ENCODE data around the gene CRP.
"Not testable (repeated sequence)": the region's sequence is repeated elsewhere in the genome, so short reads cannot be mapped to it uniquely, and the experiment has no call there.

CRP gene

GRCh38 chr1:159714529-159714928 is at the start of gene CRP:
TSS of gene CRP (minus strand) at chr1:159714589. CDS start at chr1:159714485, 104 bp downstream.
- DNase-seq = no peak

- no peak for DNase-seq
Measured at GRCh38 chr1:159763686-159764085, 49.3 kb upstream of the CRP start.

GRCh38 chr1:159756397-159756796 is 42.0 kb upstream of the CRP start:
- DNase-seq = no peak

GRCh38 chr1:159755451-159756007 is 41.1 kb upstream of the CRP start:
- no peak for DNase-seq

- DNase-seq = no peak
Measured at GRCh38 chr1:159753386-159753785, 39.0 kb upstream of the CRP start.

GRCh38 chr1:159752135-159752580 is 37.8 kb upstream of the CRP start:
- no peak for DNase-seq

GRCh38 chr1:159751031-159751430 is 36.6 kb upstream of the CRP start:
- DNase-seq = no peak

GRCh38 chr1:159750621-159751020 is 36.2 kb upstream of the CRP start:
- DNase-seq = no peak

GRCh38 chr1:159749630-159750029 is 35.2 kb upstream of the CRP start:
- no peak for DNase-seq

- no peak for DNase-seq
Measured at GRCh38 chr1:159748370-159748769, 34.0 kb upstream of the CRP start.

- no peak for DNase-seq
Measured at GRCh38 chr1:159746666-159747065, 32.3 kb upstream of the CRP start.

GRCh38 chr1:159743651-159744410 is 29.4 kb upstream of the CRP start:
- no peak for DNase-seq

- DNase-seq = no peak
Measured at GRCh38 chr1:159737238-159737916, 23.0 kb upstream of the CRP start.

- DNase-seq = not testable (repeated sequence)
Measured at GRCh38 chr1:159723188-159723587, 8.8 kb upstream of the CRP start.

- no peak for DNase-seq
Measured at GRCh38 chr1:159719990-159720389, 5.6 kb upstream of the CRP start.

- no peak for DNase-seq
Measured at GRCh38 chr1:159715855-159716254, 1.5 kb upstream of the CRP start.

- no peak for DNase-seq
Measured at GRCh38 chr1:159712080-159712479, 2.3 kb downstream of the CRP start.

- DNase-seq = no peak
Measured at GRCh38 chr1:159707472-159708260, 6.7 kb downstream of the CRP start.

- DNase-seq = no peak
Measured at GRCh38 chr1:159705904-159706256, 8.5 kb downstream of the CRP start.

- DNase-seq = peak; percentile 76
Measured at GRCh38 chr1:159705251-159705903, 9.0 kb downstream of the CRP start.

GRCh38 chr1:159704481-159704880 is 9.9 kb downstream of the CRP start:
- DNase-seq = no peak

- DNase-seq = no peak
Measured at GRCh38 chr1:159700312-159700711, 14.1 kb downstream of the CRP start.

GRCh38 chr1:159699653-159700052 is 14.7 kb downstream of the CRP start:
- DNase-seq = no peak
